Sciatic nerve (tissue), 2 donors: ENCODE results near the gene NAIF1. TPM values are rescaled to one million over a fixed set of nuclear protein-coding genes. Genes with fewer than 3 reads are reported as not detected.
"Not testable (repeated sequence)": the region's sequence is repeated elsewhere in the genome, so short reads cannot be mapped to it uniquely, and the experiment has no call there.

ENCODE experiments used
- ATAC-seq: fragments of 200-7000 bp; cut with Tn5 transposase; one replicate; pipeline ENCODE4 v1.9.1; 2020; ENCODE audit warnings: mild to moderate bottlenecking, moderate library complexity
- DNase-seq: peaks from one replicate; pipeline ENCODE4 v3.0.0-alpha.2; 2020; ENCODE audit warnings: low spot score
- intact Hi-C: fragments of 100-400 bp; cut with DNase I; formaldehyde crosslinking; loops from one replicate; pipeline ENCODE4 v1.14.2; 2022
- total RNA-seq: library from RNA; stranded (reverse); fragmentation: NEBNext Ultra II Directional; extraction: Animal tissue kit (Norgen Biotek cat#: 25700); gene quantifications from one replicate; pipeline ENCODE4 v1.2.1, GENCODE V29; 2021
- donor health status: DM: no; HTN: no; CAD: no.
- donor health status: DM: no; HTN: no; CAD: no.

The NAIF1 gene
- total RNA-seq, result 7.8 TPM

- peak; percentile 91 for ATAC-seq
- peak; percentile 97 for DNase-seq
- intact Hi-C loops, result no loop called here
Measured at GRCh38 chr9:128066713-128067644, at the start of gene NAIF1. Gene NAIF1, minus strand, starts transcription at chr9:128067320. Its CDS starts 219 bp downstream, at chr9:128067101.

GRCh38 chr9:128116104-128117083, 49.3 kb upstream of the NAIF1 start:
- peak; percentile 60 for DNase-seq
- intact Hi-C loops, result loop anchor here (5.0 kb wide), 1 partner anchor 174 kb away; no protein-coding TSS in a partner anchor
- ATAC-seq, result no peak

- no peak for ATAC-seq
Measured at GRCh38 chr9:128115187-128116103, 48.3 kb upstream of the NAIF1 start.

GRCh38 chr9:128114326-128115186, 47.4 kb upstream of the NAIF1 start:
- peak; percentile 60 for DNase-seq
- intact Hi-C loops, result loop anchor here (5.0 kb wide), 1 partner anchor 172 kb away; no protein-coding TSS in a partner anchor
- no peak for ATAC-seq

More at GRCh38 chr9:128115187-128116103, 48.3 kb upstream of the NAIF1 start:
- intact Hi-C loops, result loop anchor here (5.0 kb wide), 1 partner anchor 173 kb away; no protein-coding TSS in a partner anchor
- DNase-seq, result peak; percentile 50

- peak; percentile 59 for DNase-seq
- ATAC-seq, result no peak
- intact Hi-C loops, result no loop called here
Measured at GRCh38 chr9:128113526-128114325, 46.6 kb upstream of the NAIF1 start.

GRCh38 chr9:128111726-128112125, 44.6 kb upstream of the NAIF1 start:
- peak; percentile 41 for DNase-seq
- ATAC-seq, intact Hi-C loops: not testable (repeated sequence)

GRCh38 chr9:128109050-128109709, 42.1 kb upstream of the NAIF1 start:
- intact Hi-C loops, result no loop called here
- ATAC-seq, result no peak
- no peak for DNase-seq

- DNase-seq (no peak), ATAC-seq (no peak)
- intact Hi-C loops, result no loop called here
Measured at GRCh38 chr9:128108269-128109049, 41.3 kb upstream of the NAIF1 start.

GRCh38 chr9:128107468-128108268, 40.5 kb upstream of the NAIF1 start:
- ATAC-seq (peak; percentile 36), DNase-seq (no peak)
- intact Hi-C loops, result no loop called here

GRCh38 chr9:128106940-128107467, 39.9 kb upstream of the NAIF1 start:
- intact Hi-C loops, result no loop called here
- ATAC-seq (no peak), DNase-seq (peak; percentile 59)

- DNase-seq (no peak), ATAC-seq (no peak)
- intact Hi-C loops, result no loop called here
Measured at GRCh38 chr9:128106181-128106939, 39.2 kb upstream of the NAIF1 start.

- DNase-seq, result no peak
- intact Hi-C loops, result no loop called here
Measured at GRCh38 chr9:128105538-128106175, 38.5 kb upstream of the NAIF1 start.

GRCh38 chr9:128104171-128104618, 37.1 kb upstream of the NAIF1 start:
- intact Hi-C loops, result no loop called here
- DNase-seq (peak; percentile 47), ATAC-seq (no peak)

More at GRCh38 chr9:128105538-128106175, 38.5 kb upstream of the NAIF1 start:
- ATAC-seq, result no peak
